ENCODE data around the gene HPS5.
A peak's percentile ranks its signal among the peaks of the same experiment; 100 is the strongest.

HPS5 gene

GRCh38 chr11:18321969-18322711 is at the start of gene HPS5, which contains the start of gene GTF2H1:
TSS of gene HPS5 (minus strand) at chr11:18322140. CDS start at chr11:18317858, 4,282 bp downstream.
TSS of gene GTF2H1 (plus strand) at chr11:18322567. CDS start at chr11:18333075, 10,508 bp downstream.
- H3K9me3 ChIP-seq (ENCODE audit: low read length), result no peaks in the 10 kb centered on the region
- peak within 1 kb of the TSS; percentile 97 for H3K27ac ChIP-seq (ENCODE audit: low read depth, low read length)
- no peaks in the 10 kb centered on the region for H3K36me3 ChIP-seq (ENCODE audit: insufficient read depth, low read length)
- H3K27me3 ChIP-seq (ENCODE audit: control insufficient read depth in 1 of 2, insufficient read depth in 2 of 2, low read length in 2 of 2), result no peaks in the 10 kb centered on the region
- peak within 1 kb of the TSS; percentile 87 for H3K9ac ChIP-seq (ENCODE audit: low read length)
- H3K4me3 ChIP-seq (ENCODE audit: low read depth in 1 of 2, low read length in 2 of 2), result peak within 1 kb of the TSS; percentile 75 to 90
- peaks cover 34% of the 10 kb centered on the region for H3K4me1 ChIP-seq (ENCODE audit: insufficient read depth, low read length)

- H3K4me3 ChIP-seq (ENCODE audit: low read depth in 1 of 2, low read length in 2 of 2), result no peak overlapping the region
- no peaks in the 10 kb centered on the region for H3K27me3 ChIP-seq (ENCODE audit: control insufficient read depth in 1 of 2, insufficient read depth in 2 of 2, low read length in 2 of 2)
- no peak overlapping the region for H3K27ac ChIP-seq (ENCODE audit: low read depth, low read length)
- peaks cover 5% of the 10 kb centered on the region for H3K36me3 ChIP-seq (ENCODE audit: insufficient read depth, low read length)
- H3K4me1 ChIP-seq (ENCODE audit: insufficient read depth, low read length), result no peaks in the 10 kb centered on the region
- H3K9me3 ChIP-seq (ENCODE audit: low read length), result no peaks in the 10 kb centered on the region
- no peak overlapping the region for H3K9ac ChIP-seq (ENCODE audit: low read length)
Measured at GRCh38 chr11:18371279-18371678, 49.3 kb upstream of the HPS5 start.

GRCh38 chr11:18369398-18369797 is 47.5 kb upstream of the HPS5 start:
- H3K27me3 ChIP-seq (ENCODE audit: control insufficient read depth in 1 of 2, insufficient read depth in 2 of 2, low read length in 2 of 2), result no peaks in the 10 kb centered on the region
- H3K36me3 ChIP-seq (ENCODE audit: insufficient read depth, low read length), result peaks cover 19% of the 10 kb centered on the region
- no peaks in the 10 kb centered on the region for H3K9me3 ChIP-seq (ENCODE audit: low read length)
- H3K4me3 ChIP-seq (ENCODE audit: low read depth in 1 of 2, low read length in 2 of 2), result no peak overlapping the region
- no peak overlapping the region for H3K9ac ChIP-seq (ENCODE audit: low read length)
- no peak overlapping the region for H3K27ac ChIP-seq (ENCODE audit: low read depth, low read length)
- no peaks in the 10 kb centered on the region for H3K4me1 ChIP-seq (ENCODE audit: insufficient read depth, low read length)

GRCh38 chr11:18368221-18368620 is 46.3 kb upstream of the HPS5 start:
- Histone ChIP-seq H3K36me3 (ENCODE audit: insufficient read depth, low read length) (peaks cover 27% of the 10 kb centered on the region), H3K4me3 (ENCODE audit: low read depth in 1 of 2, low read length in 2 of 2) (no peak overlapping the region), H3K27ac (ENCODE audit: low read depth, low read length) (no peak overlapping the region)

GRCh38 chr11:18367431-18367830 is 45.5 kb upstream of the HPS5 start:
- Histone ChIP-seq H3K4me1 (ENCODE audit: insufficient read depth, low read length) (no peaks in the 10 kb centered on the region), H3K27me3 (ENCODE audit: control insufficient read depth in 1 of 2, insufficient read depth in 2 of 2, low read length in 2 of 2) (no peaks in the 10 kb centered on the region), H3K36me3 (ENCODE audit: insufficient read depth, low read length) (peaks cover 29% of the 10 kb centered on the region), H3K9me3 (ENCODE audit: low read length) (no peaks in the 10 kb centered on the region), H3K27ac (ENCODE audit: low read depth, low read length) (no peak overlapping the region), H3K9ac (ENCODE audit: low read length) (no peak overlapping the region), H3K4me3 (ENCODE audit: low read depth in 1 of 2, low read length in 2 of 2) (no peak overlapping the region)

More at GRCh38 chr11:18368221-18368620, 46.3 kb upstream of the HPS5 start:
- Histone ChIP-seq H3K9me3 (ENCODE audit: low read length) (no peaks in the 10 kb centered on the region), H3K27me3 (ENCODE audit: control insufficient read depth in 1 of 2, insufficient read depth in 2 of 2, low read length in 2 of 2) (no peaks in the 10 kb centered on the region), H3K4me1 (ENCODE audit: insufficient read depth, low read length) (no peaks in the 10 kb centered on the region), H3K9ac (ENCODE audit: low read length) (no peak overlapping the region)

GRCh38 chr11:18366286-18366685 is 44.3 kb upstream of the HPS5 start:
- peaks cover 39% of the 10 kb centered on the region for H3K36me3 ChIP-seq (ENCODE audit: insufficient read depth, low read length)

GRCh38 chr11:18365741-18366140 is 43.8 kb upstream of the HPS5 start:
- H3K36me3 ChIP-seq (ENCODE audit: insufficient read depth, low read length), result peaks cover 43% of the 10 kb centered on the region
- H3K4me1 ChIP-seq (ENCODE audit: insufficient read depth, low read length), result no peaks in the 10 kb centered on the region
- H3K9me3 ChIP-seq (ENCODE audit: low read length), result no peaks in the 10 kb centered on the region
- H3K27ac ChIP-seq (ENCODE audit: low read depth, low read length), result no peak overlapping the region
- no peak overlapping the region for H3K4me3 ChIP-seq (ENCODE audit: low read depth in 1 of 2, low read length in 2 of 2)
- H3K27me3 ChIP-seq (ENCODE audit: control insufficient read depth in 1 of 2, insufficient read depth in 2 of 2, low read length in 2 of 2), result no peaks in the 10 kb centered on the region
- H3K9ac ChIP-seq (ENCODE audit: low read length), result no peak overlapping the region

More at GRCh38 chr11:18366286-18366685, 44.3 kb upstream of the HPS5 start:
- Histone ChIP-seq H3K9ac (ENCODE audit: low read length) (no peak overlapping the region), H3K4me1 (ENCODE audit: insufficient read depth, low read length) (no peaks in the 10 kb centered on the region), H3K27me3 (ENCODE audit: control insufficient read depth in 1 of 2, insufficient read depth in 2 of 2, low read length in 2 of 2) (no peaks in the 10 kb centered on the region), H3K27ac (ENCODE audit: low read depth, low read length) (no peak overlapping the region), H3K9me3 (ENCODE audit: low read length) (no peaks in the 10 kb centered on the region), H3K4me3 (ENCODE audit: low read depth in 1 of 2, low read length in 2 of 2) (no peak overlapping the region)

GRCh38 chr11:18364495-18365073 is 42.6 kb upstream of the HPS5 start:
- H3K27ac ChIP-seq (ENCODE audit: low read depth, low read length), result no peak overlapping the region
- no peaks in the 10 kb centered on the region for H3K9me3 ChIP-seq (ENCODE audit: low read length)
- peaks cover 44% of the 10 kb centered on the region for H3K36me3 ChIP-seq (ENCODE audit: insufficient read depth, low read length)
- H3K4me3 ChIP-seq (ENCODE audit: low read depth in 1 of 2, low read length in 2 of 2), result no peak overlapping the region
- H3K9ac ChIP-seq (ENCODE audit: low read length), result no peak overlapping the region
- no peaks in the 10 kb centered on the region for H3K27me3 ChIP-seq (ENCODE audit: control insufficient read depth in 1 of 2, insufficient read depth in 2 of 2, low read length in 2 of 2)
- no peaks in the 10 kb centered on the region for H3K4me1 ChIP-seq (ENCODE audit: insufficient read depth, low read length)

GRCh38 chr11:18361154-18361553 is 39.2 kb upstream of the HPS5 start:
- H3K27ac ChIP-seq (ENCODE audit: low read depth, low read length), result no peak overlapping the region
- no peaks in the 10 kb centered on the region for H3K4me1 ChIP-seq (ENCODE audit: insufficient read depth, low read length)
- no peak overlapping the region for H3K9ac ChIP-seq (ENCODE audit: low read length)
- no peak overlapping the region for H3K4me3 ChIP-seq (ENCODE audit: low read depth in 1 of 2, low read length in 2 of 2)
- peaks cover 66% of the 10 kb centered on the region for H3K36me3 ChIP-seq (ENCODE audit: insufficient read depth, low read length)
- H3K27me3 ChIP-seq (ENCODE audit: control insufficient read depth in 1 of 2, insufficient read depth in 2 of 2, low read length in 2 of 2), result no peaks in the 10 kb centered on the region
- no peaks in the 10 kb centered on the region for H3K9me3 ChIP-seq (ENCODE audit: low read length)

GRCh38 chr11:18358646-18359045 is 36.7 kb upstream of the HPS5 start:
- H3K9ac ChIP-seq (ENCODE audit: low read length), result no peak overlapping the region
- H3K36me3 ChIP-seq (ENCODE audit: insufficient read depth, low read length), result peaks cover 48% of the 10 kb centered on the region
- no peaks in the 10 kb centered on the region for H3K27me3 ChIP-seq (ENCODE audit: control insufficient read depth in 1 of 2, insufficient read depth in 2 of 2, low read length in 2 of 2)
- H3K4me3 ChIP-seq (ENCODE audit: low read depth in 1 of 2, low read length in 2 of 2), result no peak overlapping the region
- H3K27ac ChIP-seq (ENCODE audit: low read depth, low read length), result no peak overlapping the region
- no peaks in the 10 kb centered on the region for H3K4me1 ChIP-seq (ENCODE audit: insufficient read depth, low read length)
- no peaks in the 10 kb centered on the region for H3K9me3 ChIP-seq (ENCODE audit: low read length)

GRCh38 chr11:18352581-18352980 is 30.6 kb upstream of the HPS5 start:
- Histone ChIP-seq H3K36me3 (ENCODE audit: insufficient read depth, low read length) (peaks cover 29% of the 10 kb centered on the region), H3K9ac (ENCODE audit: low read length) (no peak overlapping the region)

More at GRCh38 chr11:18352581-18352980, 30.6 kb upstream of the HPS5 start:
- Histone ChIP-seq H3K9me3 (ENCODE audit: low read length) (no peaks in the 10 kb centered on the region), H3K4me1 (ENCODE audit: insufficient read depth, low read length) (no peaks in the 10 kb centered on the region), H3K27me3 (ENCODE audit: control insufficient read depth in 1 of 2, insufficient read depth in 2 of 2, low read length in 2 of 2) (no peaks in the 10 kb centered on the region), H3K27ac (ENCODE audit: low read depth, low read length) (no peak overlapping the region), H3K4me3 (ENCODE audit: low read depth in 1 of 2, low read length in 2 of 2) (no peak overlapping the region)
